Hypothalamus (tissue), 51 donors: ENCODE data around the gene AKR1C4.

Experiments used
- DNase-seq, 51 donors: peaks; one replicate each; lab custom pipeline; 2025; lab: John Stamatoyannopoulos, UW

AKR1C4 gene

DNA sequence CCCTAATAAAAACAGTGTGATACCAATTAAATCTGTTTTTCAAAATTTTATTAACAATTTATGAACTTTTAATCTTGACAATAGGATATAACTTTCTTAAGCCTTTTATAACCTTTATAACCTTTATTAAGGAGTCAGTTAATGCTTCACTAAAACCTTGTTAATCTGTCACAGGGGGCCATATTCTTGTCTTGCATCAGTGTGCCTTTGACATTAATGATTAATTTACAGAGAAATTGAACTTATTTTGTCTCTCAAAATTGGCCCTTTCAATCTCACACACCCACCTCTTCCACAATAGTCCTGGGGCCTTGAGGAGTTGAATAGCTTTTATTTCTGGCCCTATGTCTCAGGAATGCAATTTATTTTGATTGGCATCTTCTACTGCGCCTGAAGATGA, 68.5 kb downstream of the AKR1C4 start:
- no peak for DNase-seq

DNA sequence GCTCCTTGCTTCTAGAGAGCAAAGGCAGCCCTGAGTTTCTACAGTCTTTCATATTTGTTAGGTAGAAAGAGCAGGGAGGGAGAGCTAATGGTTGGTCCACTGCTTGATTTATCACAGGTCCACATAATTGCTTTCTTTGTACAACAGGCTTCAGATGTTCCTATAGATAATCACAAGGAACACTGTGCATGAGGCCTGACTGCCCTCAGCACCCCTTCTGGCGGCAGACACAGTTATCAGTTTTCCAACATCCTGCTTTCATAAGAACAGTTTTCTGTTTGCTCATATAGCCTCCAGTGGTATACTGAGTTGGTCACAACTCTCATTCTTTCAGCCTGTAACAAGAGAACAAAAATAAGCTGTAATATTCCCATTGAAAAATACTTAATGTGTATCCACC, 69.7 kb downstream of the AKR1C4 start:
- DNase-seq = no peak

GRCh38 chr10:5266804-5267203, 70.2 kb downstream of the AKR1C4 start:
- no peak for DNase-seq

GRCh38 chr10:5268234-5268633, 71.6 kb downstream of the AKR1C4 start:
- no peak for DNase-seq
